ENCODE results near the gene ABHD5. TPM values are rescaled to one million over a fixed set of nuclear protein-coding genes. Genes with fewer than 3 reads are reported as not detected.
A peak's percentile ranks its signal among the peaks of the same experiment; 100 is the strongest.

ABHD5 gene
- total and polyA plus RNA-seq, 10 of the 15 experiments (the other 5 are each of a cell fraction or from before 2014, with no cell fraction given) = 5.5 to 24.4 (median 9.5) TPM

- TF ChIP-seq NKRF (conservative IDR thresholded peaks at IDR 0.05) (peak; percentile 84; the same call in 1 of the 2 replicates), PKNOX1 (IDR thresholded peaks at IDR 0.05) (peak; percentile 28; the same call in 1 of the 2 replicates), CBFB (IDR thresholded peaks at IDR 0.05; ENCODE audit: low read depth) (peak; percentile 77; the same call in 1 of the 2 replicates), ASH2L (IDR thresholded peaks at IDR 0.05; ENCODE audit: borderline replicate concordance, low read depth) (0 out of 2 replicates have a peak, but pooled peaks have one; percentile 41), TARDBP (IDR thresholded peaks at IDR 0.05; ENCODE audit: borderline replicate concordance) (no peak), SIN3A (IDR thresholded peaks at IDR 0.05; ENCODE audit: low read depth, low read length) (peak; percentile 85; the same call in 1 of the 2 replicates), CTCF (IDR thresholded peaks at IDR 0.05 in 2 of 3, conservative IDR thresholded peaks at IDR 0.05 in 1 of 3; ENCODE audit: control insufficient read depth in 2 of 3, extremely low read depth in 1 of 3, insufficient read depth in 1 of 3, low read depth in 3 of 3, low read length in 3 of 3) (peak; percentile 20 to 37 (median 35); a peak in 3 of 6 replicates), DPF2 (IDR thresholded peaks at IDR 0.05) (peak; percentile 80; the same call in 1 of the 2 replicates), TCF7 (IDR thresholded peaks at IDR 0.05; ENCODE audit: borderline replicate concordance) (no peak), BACH1 (IDR thresholded peaks at IDR 0.05; ENCODE audit: borderline replicate concordance) (peak; percentile 95), ATF7 (IDR thresholded peaks at IDR 0.05; ENCODE audit: low read depth) (peak; percentile 54; the same call in 1 of the 2 replicates), MEF2A (IDR thresholded peaks at IDR 0.05; ENCODE audit: insufficient read depth, low read depth, low read length) (0 out of 2 replicates have a peak, but pooled peaks have one; percentile 36), MTA3 (IDR thresholded peaks at IDR 0.05; ENCODE audit: borderline replicate concordance, low read length) (no peak), TAF1 (IDR thresholded peaks at IDR 0.05; ENCODE audit: borderline replicate concordance, low read depth, low read length) (peak; percentile 58; the same call in 1 of the 2 replicates), E4F1 (IDR thresholded peaks at IDR 0.05; ENCODE audit: borderline replicate concordance, partially characterized antibody) (no peak), SRF (IDR thresholded peaks at IDR 0.05; ENCODE audit: low read depth in 2 of 2, low read length in 2 of 2) (0 out of 4 replicates have a peak, but pooled peaks of 1 of the 2 experiments have one; percentile 32), BRCA1 (IDR thresholded peaks at IDR 0.05; ENCODE audit: low read depth, low read length) (no peak), TCF3 (IDR thresholded peaks at IDR 0.05; ENCODE audit: borderline replicate concordance, insufficient read depth, low read depth, low read length) (peak; percentile 87; the same call in 1 of the 2 replicates), HDAC6 (IDR thresholded peaks at IDR 0.05; ENCODE audit: unreplicated experiment) (peak; percentile 87), YBX1 (IDR thresholded peaks at IDR 0.05) (no peak), RAD21 (IDR thresholded peaks at IDR 0.05; ENCODE audit: insufficient read depth, low read depth, low read length) (0 out of 2 replicates have a peak, but pooled peaks have one; percentile 7), ZNF207 (IDR thresholded peaks at IDR 0.05; ENCODE audit: borderline replicate concordance) (peak; percentile 82), CREB1 (IDR thresholded peaks at IDR 0.05; ENCODE audit: low read depth) (0 out of 2 replicates have a peak, but pooled peaks have one; percentile 3)
These were observed at the start of gene ABHD5 (continued) for GRCh38 chr3:43690400-43691119.

All from GM12878 (cell line).